ENCODE data around the gene CEMIP2.

DNA sequence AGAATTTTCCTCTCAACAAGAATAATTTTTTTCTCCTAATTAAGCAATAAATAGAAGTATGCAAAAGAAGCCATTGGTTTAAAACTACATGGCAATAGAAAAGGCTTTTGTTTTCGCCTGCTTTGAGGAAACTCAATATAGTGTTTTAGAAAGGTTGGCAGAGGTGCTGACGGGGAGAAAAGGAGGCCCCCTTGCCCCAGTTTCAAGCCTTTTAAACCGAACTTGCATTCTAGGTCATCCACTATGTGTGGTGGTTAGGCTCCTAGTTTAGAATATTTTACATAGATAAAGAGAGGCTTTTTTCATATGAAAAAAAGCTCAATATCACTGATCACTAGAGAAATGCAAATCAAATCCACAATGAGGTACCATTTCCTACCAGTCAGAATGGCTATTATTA is 33.5 kb upstream of the CEMIP2 start:
- TF ChIP-seq HMGXB4 (CRISPR knock-in tag; IDR thresholded peaks at IDR 0.05) (no peak), ZNF121 (CRISPR knock-in tag; IDR thresholded peaks at IDR 0.05) (no peak), HMGA2 (CRISPR knock-in tag; IDR thresholded peaks at IDR 0.05) (no peak), ZNF138 (CRISPR knock-in tag; conservative IDR thresholded peaks at IDR 0.05) (no peak), FOXJ3 (CRISPR knock-in tag; IDR thresholded peaks at IDR 0.05; ENCODE audit: borderline replicate concordance) (no peak), ZNF671 (CRISPR knock-in tag; IDR thresholded peaks at IDR 0.05) (no peak), CREB1 (CRISPR knock-in tag; IDR thresholded peaks at IDR 0.05) (no peak), ZBTB21 (CRISPR knock-in tag; IDR thresholded peaks at IDR 0.05; ENCODE audit: borderline replicate concordance) (no peak)
- TF ChIP-seq, protein P1, sequence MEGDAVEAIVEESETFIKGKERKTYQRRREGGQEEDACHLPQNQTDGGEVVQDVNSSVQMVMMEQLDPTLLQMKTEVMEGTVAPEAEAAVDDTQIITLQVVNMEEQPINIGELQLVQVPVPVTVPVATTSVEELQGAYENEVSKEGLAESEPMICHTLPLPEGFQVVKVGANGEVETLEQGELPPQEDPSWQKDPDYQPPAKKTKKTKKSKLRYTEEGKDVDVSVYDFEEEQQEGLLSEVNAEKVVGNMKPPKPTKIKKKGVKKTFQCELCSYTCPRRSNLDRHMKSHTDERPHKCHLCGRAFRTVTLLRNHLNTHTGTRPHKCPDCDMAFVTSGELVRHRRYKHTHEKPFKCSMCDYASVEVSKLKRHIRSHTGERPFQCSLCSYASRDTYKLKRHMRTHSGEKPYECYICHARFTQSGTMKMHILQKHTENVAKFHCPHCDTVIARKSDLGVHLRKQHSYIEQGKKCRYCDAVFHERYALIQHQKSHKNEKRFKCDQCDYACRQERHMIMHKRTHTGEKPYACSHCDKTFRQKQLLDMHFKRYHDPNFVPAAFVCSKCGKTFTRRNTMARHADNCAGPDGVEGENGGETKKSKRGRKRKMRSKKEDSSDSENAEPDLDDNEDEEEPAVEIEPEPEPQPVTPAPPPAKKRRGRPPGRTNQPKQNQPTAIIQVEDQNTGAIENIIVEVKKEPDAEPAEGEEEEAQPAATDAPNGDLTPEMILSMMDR (IDR thresholded peaks at IDR 0.05) = no peak
- TF ChIP-seq, protein P2, sequence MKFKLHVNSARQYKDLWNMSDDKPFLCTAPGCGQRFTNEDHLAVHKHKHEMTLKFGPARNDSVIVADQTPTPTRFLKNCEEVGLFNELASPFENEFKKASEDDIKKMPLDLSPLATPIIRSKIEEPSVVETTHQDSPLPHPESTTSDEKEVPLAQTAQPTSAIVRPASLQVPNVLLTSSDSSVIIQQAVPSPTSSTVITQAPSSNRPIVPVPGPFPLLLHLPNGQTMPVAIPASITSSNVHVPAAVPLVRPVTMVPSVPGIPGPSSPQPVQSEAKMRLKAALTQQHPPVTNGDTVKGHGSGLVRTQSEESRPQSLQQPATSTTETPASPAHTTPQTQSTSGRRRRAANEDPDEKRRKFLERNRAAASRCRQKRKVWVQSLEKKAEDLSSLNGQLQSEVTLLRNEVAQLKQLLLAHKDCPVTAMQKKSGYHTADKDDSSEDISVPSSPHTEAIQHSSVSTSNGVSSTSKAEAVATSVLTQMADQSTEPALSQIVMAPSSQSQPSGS (CRISPR knock-in tag; IDR thresholded peaks at IDR 0.05; ENCODE audit: borderline replicate concordance, low read depth) = no peak
- TF ChIP-seq, protein P3, sequence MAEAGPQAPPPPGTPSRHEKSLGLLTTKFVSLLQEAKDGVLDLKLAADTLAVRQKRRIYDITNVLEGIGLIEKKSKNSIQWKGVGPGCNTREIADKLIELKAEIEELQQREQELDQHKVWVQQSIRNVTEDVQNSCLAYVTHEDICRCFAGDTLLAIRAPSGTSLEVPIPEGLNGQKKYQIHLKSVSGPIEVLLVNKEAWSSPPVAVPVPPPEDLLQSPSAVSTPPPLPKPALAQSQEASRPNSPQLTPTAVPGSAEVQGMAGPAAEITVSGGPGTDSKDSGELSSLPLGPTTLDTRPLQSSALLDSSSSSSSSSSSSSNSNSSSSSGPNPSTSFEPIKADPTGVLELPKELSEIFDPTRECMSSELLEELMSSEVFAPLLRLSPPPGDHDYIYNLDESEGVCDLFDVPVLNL (CRISPR knock-in tag; IDR thresholded peaks at IDR 0.05; ENCODE audit: borderline replicate concordance, low read depth) = no peak
- TF ChIP-seq, protein P4, sequence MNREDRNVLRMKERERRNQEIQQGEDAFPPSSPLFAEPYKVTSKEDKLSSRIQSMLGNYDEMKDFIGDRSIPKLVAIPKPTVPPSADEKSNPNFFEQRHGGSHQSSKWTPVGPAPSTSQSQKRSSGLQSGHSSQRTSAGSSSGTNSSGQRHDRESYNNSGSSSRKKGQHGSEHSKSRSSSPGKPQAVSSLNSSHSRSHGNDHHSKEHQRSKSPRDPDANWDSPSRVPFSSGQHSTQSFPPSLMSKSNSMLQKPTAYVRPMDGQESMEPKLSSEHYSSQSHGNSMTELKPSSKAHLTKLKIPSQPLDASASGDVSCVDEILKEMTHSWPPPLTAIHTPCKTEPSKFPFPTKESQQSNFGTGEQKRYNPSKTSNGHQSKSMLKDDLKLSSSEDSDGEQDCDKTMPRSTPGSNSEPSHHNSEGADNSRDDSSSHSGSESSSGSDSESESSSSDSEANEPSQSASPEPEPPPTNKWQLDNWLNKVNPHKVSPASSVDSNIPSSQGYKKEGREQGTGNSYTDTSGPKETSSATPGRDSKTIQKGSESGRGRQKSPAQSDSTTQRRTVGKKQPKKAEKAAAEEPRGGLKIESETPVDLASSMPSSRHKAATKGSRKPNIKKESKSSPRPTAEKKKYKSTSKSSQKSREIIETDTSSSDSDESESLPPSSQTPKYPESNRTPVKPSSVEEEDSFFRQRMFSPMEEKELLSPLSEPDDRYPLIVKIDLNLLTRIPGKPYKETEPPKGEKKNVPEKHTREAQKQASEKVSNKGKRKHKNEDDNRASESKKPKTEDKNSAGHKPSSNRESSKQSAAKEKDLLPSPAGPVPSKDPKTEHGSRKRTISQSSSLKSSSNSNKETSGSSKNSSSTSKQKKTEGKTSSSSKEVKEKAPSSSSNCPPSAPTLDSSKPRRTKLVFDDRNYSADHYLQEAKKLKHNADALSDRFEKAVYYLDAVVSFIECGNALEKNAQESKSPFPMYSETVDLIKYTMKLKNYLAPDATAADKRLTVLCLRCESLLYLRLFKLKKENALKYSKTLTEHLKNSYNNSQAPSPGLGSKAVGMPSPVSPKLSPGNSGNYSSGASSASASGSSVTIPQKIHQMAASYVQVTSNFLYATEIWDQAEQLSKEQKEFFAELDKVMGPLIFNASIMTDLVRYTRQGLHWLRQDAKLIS (CRISPR knock-in tag; IDR thresholded peaks at IDR 0.05; ENCODE audit: borderline replicate concordance) = no peak
